Activated CD8-positive, alpha-beta memory T cell treated with anti-CD3 and anti-CD28 coated beads, Interleukin-2, amount 50 U/mL, for 1 hour (primary cell): ENCODE measurements around the gene GULP1.
"Not testable (repeated sequence)": the region's sequence is repeated elsewhere in the genome, so short reads cannot be mapped to it uniquely, and the experiment has no call there.

Experiments
- DNase-seq: peaks from one replicate; pipeline ENCODE4 v3.0.0-alpha.2; 2020; ENCODE audit errors: extremely low read depth

The GULP1 gene

DNA sequence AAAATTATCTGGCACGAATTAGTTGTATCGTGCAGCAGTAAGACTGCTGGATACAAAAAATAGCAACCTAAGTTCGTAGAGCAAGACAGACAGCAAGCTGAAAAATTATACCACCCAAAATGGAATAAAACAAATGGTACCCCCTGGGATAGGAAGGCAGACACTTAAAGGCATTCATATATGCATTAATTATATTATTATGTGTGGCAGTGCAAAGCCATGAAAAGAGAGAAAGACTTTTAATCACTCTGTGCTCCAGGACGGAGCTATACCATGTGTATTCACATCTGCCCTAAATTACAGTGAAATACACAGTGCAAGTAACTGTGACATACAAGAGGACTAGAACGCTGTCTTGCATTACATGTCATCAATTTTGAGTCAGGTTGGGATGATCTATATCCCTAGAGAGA, 235.9 kb downstream of the GULP1 start:
- no peak for DNase-seq

DNA sequence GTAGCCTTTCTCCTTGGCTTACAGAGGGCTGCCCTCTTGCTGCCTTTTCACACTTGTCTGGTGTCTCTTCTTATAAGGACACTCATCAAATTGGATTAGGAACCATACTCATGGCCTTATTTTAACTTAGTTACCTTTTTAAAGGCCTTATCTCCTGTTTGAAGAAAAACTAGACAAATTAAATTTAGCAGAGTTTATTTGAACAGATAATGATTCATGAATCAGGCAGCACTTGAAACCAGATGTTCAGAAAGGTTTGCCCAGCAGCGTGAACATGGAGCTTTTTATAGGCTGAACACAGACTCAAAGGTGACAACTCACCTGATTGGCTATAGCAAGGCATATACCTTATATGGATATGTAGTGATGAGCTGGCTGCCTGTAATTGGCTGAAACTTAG, 238.0 kb downstream of the GULP1 start:
- no peak for DNase-seq

DNA sequence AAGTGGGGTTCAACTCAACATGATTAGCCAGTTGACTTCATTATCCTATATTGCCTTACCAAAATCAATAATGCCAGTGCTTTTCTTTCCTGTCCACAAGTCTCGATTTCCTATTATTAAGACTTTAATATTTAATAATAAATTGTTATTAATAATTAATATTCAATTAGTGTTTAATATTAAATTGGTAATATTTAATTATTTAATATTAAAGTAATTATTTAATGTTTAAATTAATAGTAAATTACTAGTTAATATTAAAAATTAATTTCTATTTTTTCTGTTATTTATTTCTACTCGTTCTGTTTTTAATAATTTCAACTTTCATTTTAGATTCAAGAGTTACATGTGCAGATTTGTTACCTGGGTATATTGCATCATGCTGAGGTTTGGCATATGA, 243.2 kb downstream of the GULP1 start:
- no peak for DNase-seq

DNA sequence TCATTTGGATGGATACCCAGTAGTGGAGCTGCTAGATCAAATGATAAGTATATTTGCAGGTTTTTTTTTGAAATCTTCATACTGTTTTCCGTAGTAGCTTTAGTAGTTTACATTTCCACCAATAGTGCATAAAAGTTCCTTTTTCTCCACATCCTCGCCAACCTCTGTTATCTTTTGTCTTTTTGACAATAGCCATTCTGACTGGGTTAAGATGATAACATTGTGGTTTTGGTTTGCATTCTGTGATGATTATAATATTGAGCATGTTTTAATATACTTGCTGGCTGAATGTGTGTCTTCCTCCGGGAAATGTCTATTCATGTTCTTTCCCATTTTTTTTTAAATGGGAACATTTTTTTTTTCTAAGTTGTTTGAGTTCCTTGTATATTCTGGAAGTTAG, 260.0 kb downstream of the GULP1 start:
- no peak for DNase-seq

DNA sequence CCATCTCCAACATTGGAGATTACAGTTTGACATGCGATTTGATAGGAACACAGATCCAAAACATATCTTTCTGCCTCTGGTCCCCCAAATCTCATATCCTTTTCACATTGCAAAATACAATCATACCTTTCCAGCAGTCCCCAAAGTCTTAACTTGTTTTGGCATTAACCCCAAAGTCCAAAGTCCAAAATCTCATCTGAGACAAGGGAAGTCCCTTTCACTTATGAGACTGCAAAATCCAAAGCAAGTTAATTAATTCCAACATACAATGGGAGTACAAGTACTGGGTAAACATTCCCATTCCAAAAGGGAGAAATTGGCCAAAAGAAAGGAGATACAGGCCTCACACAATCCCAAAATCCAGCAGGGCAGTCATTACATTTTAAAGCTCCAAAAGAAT, 265.4 kb downstream of the GULP1 start:
- DNase-seq = no peak

DNA sequence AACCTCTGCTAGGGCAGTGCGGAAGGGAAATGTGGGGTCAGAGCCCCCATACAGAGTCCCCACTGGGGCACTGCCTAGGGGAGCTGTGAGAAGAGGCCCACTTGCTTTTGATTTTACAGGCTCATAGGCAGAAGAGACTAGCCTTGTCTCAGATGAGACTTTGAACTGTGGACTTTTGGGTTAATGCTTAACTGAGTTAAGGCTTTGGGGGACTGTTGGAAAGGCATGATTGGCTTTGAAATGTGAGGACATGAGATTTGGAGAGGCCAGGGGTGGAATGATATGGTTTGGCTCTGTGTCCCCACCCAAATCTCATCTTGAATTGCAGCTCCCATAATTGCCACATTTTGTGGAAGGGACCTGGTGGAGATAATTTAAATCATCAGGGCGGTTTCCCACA, 267.8 kb downstream of the GULP1 start:
- not testable (repeated sequence) for DNase-seq

DNA sequence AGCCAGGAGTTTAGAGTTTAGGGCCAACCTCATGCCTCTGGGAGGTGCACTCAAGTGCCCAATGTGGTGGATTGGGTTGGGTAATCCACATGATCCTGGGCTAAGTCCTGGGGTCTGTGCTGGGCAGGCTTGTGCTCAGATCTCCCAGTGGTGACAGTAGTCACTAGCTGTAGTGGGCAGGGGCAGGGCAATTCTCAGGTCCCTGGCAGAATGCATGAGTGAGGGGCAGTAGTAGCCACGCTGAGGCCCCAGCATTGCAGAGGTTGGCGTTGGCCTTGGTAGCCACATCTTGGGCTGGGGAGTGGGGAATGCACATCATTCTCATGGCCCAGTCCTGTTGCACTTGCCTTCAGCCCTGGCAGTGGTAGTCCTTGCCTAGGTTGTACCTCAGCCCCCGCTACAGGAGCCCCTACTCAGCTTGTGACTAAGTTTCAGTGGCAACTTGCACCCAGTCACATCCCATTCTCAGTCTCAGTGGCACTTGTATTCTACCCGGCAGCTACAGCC, 269.9 kb downstream of the GULP1 start:
- DNase-seq = no peak

DNA sequence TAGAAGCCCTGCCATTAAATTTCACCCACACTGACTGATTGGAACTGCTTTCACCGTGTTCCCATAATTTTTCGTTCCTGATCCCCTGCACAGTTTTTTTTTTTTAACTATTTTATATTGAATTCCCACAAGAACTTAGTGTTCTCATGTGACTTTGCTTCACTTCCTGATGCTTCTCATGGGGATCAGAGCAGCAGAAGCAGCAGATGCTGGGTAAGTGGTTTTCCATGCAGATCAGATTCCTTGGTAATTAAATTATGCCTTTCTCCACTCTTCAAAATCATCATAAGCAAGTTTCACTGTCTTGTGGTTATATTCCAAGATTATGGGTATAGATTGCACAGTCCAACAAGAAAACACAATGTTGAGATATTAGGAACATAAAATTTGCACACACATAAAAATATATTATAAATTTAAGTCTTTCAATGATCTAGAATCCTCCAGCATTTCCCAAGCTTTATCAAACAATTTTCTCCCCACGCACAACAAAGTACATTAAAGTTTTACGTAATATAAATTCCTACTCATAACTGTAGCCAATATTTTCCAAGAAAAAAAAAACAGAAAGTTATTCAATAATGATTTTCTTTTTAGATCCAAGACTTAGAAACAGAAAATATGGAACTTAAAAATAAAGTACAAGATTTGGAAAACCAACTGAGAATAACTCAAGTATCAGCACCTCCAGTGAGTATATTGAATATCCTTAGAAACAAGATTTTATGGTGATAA, 277.9 kb downstream of the GULP1 start:
- no peak for DNase-seq

DNA sequence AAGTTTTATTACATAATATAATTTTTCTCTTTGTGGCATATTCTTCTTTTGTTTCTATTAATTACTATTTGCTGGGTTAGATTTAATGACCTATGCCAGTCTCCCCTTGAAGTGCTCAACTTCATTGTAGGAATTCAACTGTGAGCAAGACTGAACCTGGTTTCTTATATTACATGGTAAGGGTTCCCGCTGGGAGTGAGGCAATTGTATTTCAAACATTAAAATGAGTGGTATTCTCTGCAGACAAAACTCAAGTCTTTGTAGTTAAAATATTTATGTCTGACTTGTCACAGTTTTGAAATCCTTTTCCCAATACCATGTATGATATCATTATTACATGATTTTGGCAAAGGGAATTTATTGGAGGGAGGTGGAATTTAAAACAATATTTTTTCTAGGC, 278.7 kb downstream of the GULP1 start:
- DNase-seq = no peak

DNA sequence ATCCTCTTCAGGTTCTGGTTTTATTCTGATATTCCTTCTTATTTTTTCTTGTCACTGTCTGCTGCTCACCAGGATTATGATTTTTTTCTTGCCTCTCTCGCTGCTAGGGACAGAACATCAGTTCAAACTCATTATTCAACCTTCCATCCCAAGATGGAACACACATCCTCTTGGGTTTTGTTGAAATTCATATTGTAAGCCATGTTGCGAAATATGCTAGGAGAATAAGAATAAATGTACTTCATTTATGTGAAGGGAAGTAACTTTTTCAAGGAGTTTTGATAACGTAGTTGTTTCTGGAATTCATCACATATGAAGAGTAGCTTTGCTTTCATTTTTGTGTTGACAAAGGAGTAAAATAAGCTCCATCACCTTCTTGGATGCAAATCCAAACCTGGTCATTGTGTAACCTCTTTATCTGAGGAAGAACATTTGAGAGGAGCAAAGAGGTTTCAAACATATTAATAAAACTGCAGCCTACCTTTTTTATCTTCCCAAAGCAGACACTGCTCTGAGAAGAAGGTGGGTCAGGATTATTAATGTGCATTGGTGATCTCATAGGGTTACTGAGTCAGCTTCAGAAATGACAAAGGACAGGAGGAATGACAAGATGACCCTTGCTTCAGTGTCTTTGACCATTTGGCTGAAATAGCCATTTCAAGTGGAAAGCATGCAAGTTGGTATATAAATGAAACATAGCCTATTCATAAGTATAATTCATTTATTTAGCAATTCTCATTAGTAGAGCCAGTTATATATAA, 280.0 kb downstream of the GULP1 start:
- no peak for DNase-seq

DNA sequence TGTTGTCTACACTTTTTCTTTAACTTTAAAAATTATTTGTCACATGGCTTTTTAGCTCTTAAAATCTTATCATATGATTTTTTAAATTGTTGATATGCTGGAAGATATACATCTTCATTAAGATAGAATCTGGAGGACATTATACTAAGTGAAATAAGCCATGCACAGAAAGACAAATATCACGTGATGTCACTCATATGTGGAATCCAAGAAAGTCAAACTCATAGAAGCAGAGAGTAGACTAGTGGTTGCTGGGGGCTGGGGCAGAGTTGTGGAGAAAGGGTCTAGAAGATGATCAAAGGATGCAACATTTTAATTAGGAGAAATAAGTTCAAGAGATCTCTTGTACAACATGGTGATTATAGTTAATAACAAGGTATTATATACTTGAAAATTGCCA, 280.9 kb downstream of the GULP1 start:
- no peak for DNase-seq

DNA sequence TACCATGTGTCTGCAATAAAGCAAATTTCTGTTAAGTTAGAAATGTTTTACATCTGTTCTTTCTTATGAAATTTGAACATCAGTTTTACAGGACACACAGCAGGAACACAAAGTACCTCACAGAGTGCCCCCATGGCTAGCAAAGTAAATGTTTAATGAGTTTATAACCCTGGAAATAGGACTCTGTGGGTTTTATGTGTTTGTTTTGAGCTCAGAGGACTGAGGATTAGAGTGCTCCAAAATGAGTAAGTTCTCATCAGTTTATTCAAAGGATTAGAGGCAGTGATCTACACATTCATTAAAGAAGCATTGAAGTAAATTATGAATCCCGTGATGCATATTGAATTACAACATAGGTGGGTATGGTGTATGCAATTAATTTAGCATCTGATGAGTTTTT, 281.8 kb downstream of the GULP1 start:
- DNase-seq = no peak

DNA sequence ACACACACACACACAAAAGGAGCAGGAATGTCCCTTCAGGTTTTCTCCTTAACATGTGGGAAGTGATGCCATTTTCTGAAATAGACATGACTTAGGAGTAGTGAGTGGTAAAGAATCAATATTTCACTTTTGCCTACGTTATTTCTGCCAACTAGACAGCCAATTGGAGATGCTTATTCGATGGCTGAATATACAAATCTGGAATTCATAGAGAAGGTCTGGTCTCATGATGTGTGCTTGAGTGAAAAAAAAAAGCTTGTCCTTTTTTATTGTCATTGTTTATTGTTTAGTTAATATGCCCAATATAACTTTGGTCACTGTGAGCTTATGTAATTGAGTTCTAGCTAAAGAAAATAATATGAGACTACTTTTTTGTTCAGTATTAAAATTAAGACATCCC, 284.3 kb downstream of the GULP1 start:
- DNase-seq = no peak

DNA sequence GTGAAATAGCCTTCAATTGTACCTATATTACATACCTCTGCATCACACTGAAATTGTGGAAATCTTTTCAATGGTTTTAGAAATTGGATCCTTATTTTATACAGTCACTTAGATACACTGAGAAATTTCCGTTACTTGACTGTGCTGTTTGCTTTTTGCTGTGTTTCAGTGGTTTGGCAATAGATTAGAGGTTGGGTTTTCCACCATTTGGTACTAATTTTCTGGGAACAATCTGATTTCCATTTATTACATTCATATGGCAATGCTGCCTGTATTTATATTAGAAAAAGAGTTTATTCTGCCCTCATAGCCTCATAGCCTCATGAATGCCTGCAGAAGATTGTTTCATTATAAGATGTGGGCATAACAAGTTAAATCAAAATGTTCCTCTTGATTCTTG, 285.0 kb downstream of the GULP1 start:
- DNase-seq = no peak

DNA sequence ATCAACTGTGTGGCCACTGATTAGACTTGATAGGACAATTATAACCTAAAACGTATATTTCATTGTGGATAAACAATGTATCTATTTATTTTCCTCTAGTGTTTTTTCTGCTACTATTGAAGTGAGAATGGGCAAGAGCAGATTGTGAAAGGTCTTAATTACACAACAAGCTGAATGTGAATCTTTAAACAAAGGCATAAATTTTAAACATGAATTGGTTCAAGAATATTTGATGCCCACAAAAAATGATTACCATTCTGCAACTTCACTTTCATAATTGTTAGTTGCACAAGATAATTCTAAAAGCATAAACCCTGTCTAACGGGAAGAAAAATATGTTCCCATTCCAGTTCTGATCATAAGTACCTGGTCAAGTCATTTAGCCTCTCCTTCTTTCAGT, 285.6 kb downstream of the GULP1 start:
- no peak for DNase-seq

DNA sequence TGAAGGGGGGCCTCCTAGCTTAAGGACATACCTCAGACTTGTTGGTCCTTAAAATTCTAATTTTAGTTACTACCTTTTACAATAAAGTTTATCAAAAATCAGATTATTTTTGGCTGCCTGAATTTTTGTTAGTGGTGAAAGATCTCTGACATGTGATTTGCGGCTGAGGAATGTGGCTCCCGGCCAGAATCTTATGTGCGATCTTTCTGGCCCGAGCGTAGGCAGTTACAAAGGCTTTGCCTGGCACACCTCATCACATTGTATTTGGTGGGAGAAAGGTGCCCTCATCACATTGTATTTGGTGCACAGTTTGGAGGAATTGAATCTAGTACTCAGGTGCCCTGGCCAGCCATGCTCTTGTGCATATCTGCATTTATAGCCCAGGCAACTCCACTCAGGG, 289.1 kb downstream of the GULP1 start:
- DNase-seq = no peak

DNA sequence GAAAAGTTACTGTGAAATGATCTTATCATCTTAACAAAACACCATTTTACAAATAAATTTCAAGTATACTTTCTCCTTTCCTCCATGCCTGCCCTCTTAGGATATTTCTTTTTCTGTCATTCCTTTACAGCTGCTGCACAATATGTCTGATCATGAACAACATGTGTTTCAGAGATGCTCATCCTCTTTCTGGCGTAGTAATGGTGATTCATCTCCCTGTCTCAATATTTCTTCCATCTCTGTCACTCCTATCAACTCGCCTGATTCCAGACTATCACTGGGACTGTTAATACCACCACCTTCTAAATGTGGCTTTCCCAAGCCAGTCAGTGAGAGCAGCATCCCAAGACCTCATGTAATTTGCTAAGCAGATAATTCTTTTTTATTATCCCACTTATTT, 290.5 kb downstream of the GULP1 start:
- no peak for DNase-seq

DNA sequence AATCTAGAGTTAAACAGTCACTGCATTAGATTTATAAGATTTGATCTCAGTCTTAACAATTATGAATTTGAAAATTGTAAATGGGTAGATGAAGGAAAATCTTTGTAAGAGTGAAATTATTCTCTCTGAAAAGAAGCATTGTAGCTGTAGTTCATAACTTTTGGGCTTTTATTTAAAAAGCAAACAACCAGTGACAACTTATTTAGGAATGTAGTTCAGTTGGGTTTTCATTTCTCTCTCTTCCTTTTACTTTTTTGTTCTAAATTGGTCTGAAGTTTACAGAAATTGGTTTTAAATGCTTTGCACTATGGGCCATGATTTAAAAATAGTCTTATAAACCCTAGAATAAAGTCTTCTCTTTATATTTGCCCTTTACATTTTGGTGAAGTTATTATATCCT, 296.6 kb downstream of the GULP1 start:
- no peak for DNase-seq

DNA sequence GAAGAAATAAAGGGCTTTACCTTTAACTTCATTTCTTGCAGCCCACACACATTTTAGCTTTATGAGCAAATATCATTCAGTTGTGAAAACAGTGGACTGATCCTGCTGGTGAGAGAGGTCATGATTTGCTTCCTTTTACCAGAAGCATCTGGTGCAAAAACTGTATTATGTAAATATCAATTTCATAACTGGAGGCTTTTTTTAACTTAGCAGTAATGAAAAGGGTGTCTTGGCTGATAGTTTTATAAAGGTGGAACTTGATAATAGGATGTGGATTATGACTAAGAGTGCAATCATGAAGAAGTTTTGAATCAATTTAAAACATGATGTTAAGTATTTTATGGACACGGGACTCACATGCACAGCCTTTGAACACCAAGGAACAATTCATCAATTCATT, 304.4 kb downstream of the GULP1 start:
- DNase-seq = no peak

DNA sequence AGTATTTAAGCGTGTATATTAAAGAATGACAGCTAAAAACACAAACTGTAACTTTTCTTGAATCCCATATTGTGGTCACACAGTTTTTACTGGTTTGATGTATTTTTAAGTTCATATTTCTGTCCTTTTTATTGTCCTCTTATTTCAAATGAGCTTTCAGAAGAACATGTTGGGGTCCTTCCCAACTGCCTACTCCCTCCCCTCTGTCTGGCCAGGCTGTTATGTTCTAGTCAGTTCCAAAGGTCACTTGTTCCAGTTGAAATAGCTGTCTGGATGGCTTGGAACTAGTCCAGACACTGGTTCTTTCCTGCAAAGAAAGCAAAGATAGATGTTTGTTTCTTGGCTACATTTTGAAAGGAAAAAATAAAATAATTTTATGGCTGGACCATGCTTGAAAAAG, 306.9 kb downstream of the GULP1 start:
- DNase-seq = no peak

DNA sequence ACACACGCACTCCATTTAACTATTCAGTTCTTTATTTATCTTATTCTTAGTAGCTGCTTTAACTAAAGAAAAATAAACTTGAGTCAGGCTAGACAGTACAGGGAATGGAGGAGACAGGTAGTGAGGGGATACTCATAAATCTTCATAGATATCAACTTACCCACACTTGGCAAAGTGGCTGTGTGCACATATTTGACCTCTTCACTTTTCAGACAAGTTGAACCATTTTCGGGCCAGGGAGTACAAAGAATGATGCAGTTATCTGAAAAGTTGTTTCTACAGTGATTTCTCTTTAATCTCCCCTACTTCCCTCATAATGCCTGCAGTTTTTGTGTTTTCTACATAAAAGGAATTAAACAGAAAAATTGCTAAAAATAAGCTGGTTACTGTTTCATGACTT, 307.5 kb downstream of the GULP1 start:
- DNase-seq = no peak

DNA sequence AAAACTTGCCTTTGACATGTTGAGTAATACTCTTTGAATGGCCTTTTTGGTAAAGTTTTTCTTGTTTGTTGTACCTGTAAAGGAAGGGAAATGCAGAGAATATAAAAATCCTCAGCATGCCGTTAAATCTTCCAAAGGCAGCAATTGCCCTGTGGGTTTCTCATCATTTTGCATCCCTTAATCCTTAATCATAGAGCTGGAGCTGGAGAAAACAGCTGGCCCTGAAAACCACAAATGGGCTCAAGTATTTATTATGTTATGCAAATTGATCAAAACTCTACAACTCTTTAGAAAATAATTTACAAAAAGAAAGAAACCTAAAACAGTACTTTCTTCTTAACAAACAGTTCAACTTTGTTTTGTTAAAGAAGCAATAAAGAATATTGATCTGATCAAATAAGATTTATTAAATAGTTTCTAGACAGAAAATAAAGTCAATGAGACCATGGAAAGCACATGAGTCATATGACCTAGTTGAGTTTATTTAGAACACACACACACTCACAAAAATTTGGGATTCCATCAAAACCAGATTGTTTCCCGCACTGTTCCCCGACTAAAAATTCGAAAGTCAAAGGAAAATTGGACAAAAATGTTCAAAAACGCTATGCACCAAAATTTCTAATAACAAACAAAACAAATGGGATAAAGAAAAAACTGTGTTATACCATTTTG, 309.0 kb downstream of the GULP1 start:
- no peak for DNase-seq

DNA sequence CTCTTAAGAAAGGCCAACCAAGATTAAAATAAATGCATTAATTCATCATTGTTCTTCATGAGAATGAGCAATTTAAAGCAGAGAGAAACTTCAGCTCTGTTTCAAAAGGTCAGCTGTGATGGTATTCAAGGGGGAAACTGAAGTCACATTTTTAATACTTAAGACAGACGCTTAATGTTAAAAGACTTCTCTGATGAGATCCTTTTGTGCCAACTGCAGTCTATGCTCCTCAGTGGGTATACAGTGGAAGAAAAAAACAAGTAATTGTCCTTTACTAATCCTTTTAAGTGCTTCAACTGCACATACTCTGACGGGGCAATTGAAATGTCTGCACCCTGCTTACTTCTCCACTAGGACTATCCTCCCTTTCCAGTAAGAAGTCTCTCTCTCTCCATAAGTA, 309.7 kb downstream of the GULP1 start:
- DNase-seq = no peak
